ENCODE results near the gene BTBD9. TPM values are rescaled to one million over a fixed set of nuclear protein-coding genes. Genes with fewer than 3 reads are reported as not detected.

BTBD9 gene
- total RNA-seq, 4 donors from 2014 or later, result 8.6 to 34.1 (median 30.8) TPM

DNA sequence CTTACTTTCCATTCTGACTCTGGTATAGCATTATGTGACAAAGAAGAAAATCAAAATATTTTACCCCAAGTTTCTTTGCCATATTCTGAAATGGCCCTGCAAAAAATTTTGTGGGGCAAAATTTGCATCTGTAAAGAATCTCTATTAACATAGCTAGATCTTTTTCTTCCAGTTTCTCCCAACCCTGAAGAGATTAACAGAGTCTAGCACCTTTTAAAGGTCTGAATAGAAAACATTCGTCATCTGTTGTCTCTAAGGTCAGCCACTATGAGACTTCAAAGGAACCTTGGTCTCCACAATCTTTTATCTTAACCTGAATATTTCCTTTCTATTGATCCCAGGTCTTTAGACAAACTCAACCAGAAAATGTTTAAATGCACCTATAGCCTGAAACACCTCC, 205.7 kb downstream of the BTBD9 start:
- no peak overlapping the region for H3K4me3 ChIP-seq
- no peak for DNase-seq
- intact Hi-C loops (cut with DNase I; ENCODE audit: low total_unique reads), result no loop called here
- whole genome bisulfite sequencing, 2 donors (ENCODE audit: low coverage in 1 of 2), result 86 to 97% methylated on average over 1 of the region's 1 CpG
- H3K9me3 ChIP-seq, result no peaks in the 10 kb centered on the region
- H3K27me3 ChIP-seq, result no peaks in the 10 kb centered on the region
- TF ChIP-seq POLR2A (IDR thresholded peaks at IDR 0.05), result no peak
- no peak for TF ChIP-seq POLR2AphosphoS5 (IDR thresholded peaks at IDR 0.05)
- TF ChIP-seq, protein P1, sequence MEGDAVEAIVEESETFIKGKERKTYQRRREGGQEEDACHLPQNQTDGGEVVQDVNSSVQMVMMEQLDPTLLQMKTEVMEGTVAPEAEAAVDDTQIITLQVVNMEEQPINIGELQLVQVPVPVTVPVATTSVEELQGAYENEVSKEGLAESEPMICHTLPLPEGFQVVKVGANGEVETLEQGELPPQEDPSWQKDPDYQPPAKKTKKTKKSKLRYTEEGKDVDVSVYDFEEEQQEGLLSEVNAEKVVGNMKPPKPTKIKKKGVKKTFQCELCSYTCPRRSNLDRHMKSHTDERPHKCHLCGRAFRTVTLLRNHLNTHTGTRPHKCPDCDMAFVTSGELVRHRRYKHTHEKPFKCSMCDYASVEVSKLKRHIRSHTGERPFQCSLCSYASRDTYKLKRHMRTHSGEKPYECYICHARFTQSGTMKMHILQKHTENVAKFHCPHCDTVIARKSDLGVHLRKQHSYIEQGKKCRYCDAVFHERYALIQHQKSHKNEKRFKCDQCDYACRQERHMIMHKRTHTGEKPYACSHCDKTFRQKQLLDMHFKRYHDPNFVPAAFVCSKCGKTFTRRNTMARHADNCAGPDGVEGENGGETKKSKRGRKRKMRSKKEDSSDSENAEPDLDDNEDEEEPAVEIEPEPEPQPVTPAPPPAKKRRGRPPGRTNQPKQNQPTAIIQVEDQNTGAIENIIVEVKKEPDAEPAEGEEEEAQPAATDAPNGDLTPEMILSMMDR (IDR thresholded peaks at IDR 0.05), result no peak
- TF ChIP-seq EP300 (IDR thresholded peaks at IDR 0.05; ENCODE audit: low read depth), result no peak
- in situ Hi-C loops (cut with MboI; ENCODE audit: low pct_ligation_motif_present in 1 of 4, low pct_unique_long_range_greater_than_20kb in 1 of 4, low sequenced_read_pairs in 3 of 4), result no loop called here
- no peak overlapping the region for H3K27ac ChIP-seq
- no peaks in the 10 kb centered on the region for H3K36me3 ChIP-seq
- H3K4me1 ChIP-seq, result no peaks in the 10 kb centered on the region

DNA sequence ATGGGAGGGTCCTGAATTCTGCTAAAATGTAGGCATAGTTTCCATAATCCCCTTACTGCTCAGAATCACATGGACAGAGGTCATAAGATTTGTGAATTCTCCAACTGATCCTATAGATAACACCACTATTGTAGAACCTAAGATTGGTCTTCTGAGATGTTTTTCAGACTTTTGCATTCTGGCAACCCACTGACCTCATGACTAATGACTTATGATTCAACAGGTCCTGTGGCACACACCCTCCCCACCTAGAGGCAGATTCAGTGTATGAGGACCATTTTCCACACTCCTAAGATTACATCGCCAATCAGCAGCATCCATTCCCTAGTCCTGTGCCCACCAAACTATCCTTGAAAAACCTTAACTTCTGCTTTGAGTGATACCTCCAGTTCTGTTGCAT, 207.2 kb downstream of the BTBD9 start:
- DNase-seq, result no peak
- no peaks in the 10 kb centered on the region for H3K9me3 ChIP-seq
- H3K36me3 ChIP-seq, result no peaks in the 10 kb centered on the region
- no peaks in the 10 kb centered on the region for H3K4me1 ChIP-seq
- no peak overlapping the region for H3K4me3 ChIP-seq
- intact Hi-C loops (cut with DNase I; ENCODE audit: low total_unique reads), result no loop called here
- H3K27ac ChIP-seq, result no peak overlapping the region
- TF ChIP-seq POLR2AphosphoS5 (IDR thresholded peaks at IDR 0.05), result no peak
- no peak for TF ChIP-seq EP300 (IDR thresholded peaks at IDR 0.05; ENCODE audit: low read depth)
- TF ChIP-seq POLR2A (IDR thresholded peaks at IDR 0.05), result no peak
- TF ChIP-seq, protein P1 (IDR thresholded peaks at IDR 0.05), result no peak
- H3K27me3 ChIP-seq, result no peaks in the 10 kb centered on the region
- in situ Hi-C loops (cut with MboI; ENCODE audit: low pct_ligation_motif_present in 1 of 4, low pct_unique_long_range_greater_than_20kb in 1 of 4, low sequenced_read_pairs in 3 of 4), result no loop called here
- 87 to 100% methylated on average over 1 of the region's 1 CpG for WGBS, 2 donors (ENCODE audit: low coverage in 1 of 2)

DNA sequence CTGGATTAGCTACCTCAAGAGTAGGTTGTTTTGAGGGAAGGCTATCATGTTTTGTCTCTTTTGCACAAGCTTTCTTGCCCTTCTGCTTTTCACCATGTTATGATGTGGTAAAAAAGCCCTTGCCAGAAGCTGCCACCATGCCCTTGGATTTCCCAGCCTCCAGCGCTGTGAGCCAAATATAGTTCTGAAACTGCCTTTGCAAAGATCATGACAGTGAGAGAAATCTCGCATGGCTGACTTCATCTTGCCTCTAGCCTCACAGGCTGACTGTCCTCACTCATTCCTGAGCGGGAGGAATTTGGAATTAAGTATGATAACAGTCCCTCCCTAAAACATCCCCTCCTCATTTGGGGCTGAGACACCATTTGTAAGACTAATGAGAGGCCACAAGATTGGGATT, 207.7 kb downstream of the BTBD9 start:
- intact Hi-C loops (cut with DNase I; ENCODE audit: low total_unique reads), result no loop called here
- 100% methylated on average over 3 of the region's 3 CpGs; no CpG with 5 or more reads in 1 of the 2 donors for WGBS, 2 donors (ENCODE audit: low coverage in 1 of 2)
- TF ChIP-seq, protein P1 (IDR thresholded peaks at IDR 0.05), result no peak
- TF ChIP-seq EP300 (IDR thresholded peaks at IDR 0.05; ENCODE audit: low read depth) (no peak), POLR2AphosphoS5 (IDR thresholded peaks at IDR 0.05) (no peak), POLR2A (IDR thresholded peaks at IDR 0.05) (no peak)

DNA sequence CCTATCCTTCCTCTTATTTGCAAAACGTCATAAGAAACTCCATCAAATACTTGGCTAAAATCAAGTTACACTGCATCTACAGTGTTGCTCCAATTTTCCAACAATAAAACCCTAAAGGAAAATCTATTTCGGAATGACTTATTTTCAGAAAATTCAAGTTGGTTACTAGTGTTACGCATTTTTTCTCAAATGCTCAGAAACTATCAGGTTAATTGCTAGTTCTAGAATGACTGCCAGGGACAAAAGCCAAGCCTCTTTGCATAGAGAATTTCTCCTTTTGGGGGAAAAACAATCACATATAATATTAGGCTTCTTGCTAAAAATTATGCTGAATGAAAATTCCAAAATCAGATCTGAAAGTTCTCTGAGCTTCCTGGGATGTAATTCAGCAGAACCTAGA, 210.2 kb downstream of the BTBD9 start:
- intact Hi-C loops (cut with DNase I; ENCODE audit: low total_unique reads) (no loop called here), in situ Hi-C loops (cut with MboI; ENCODE audit: low pct_ligation_motif_present in 1 of 4, low pct_unique_long_range_greater_than_20kb in 1 of 4, low sequenced_read_pairs in 3 of 4) (no loop called here)
- no peak for DNase-seq
- no peaks in the 10 kb centered on the region for H3K4me1 ChIP-seq
- 93 to 100% methylated on average over 2 to 3 of the region's 3 CpGs for WGBS, 2 donors (ENCODE audit: low coverage in 1 of 2)
- H3K9me3 ChIP-seq, result no peaks in the 10 kb centered on the region
- TF ChIP-seq, protein P1 (IDR thresholded peaks at IDR 0.05), result no peak
- TF ChIP-seq POLR2A (IDR thresholded peaks at IDR 0.05) (no peak), EP300 (IDR thresholded peaks at IDR 0.05; ENCODE audit: low read depth) (no peak), POLR2AphosphoS5 (IDR thresholded peaks at IDR 0.05) (no peak)
- H3K27ac ChIP-seq, result no peak overlapping the region
- H3K4me3 ChIP-seq, result no peak overlapping the region
- H3K27me3 ChIP-seq, result no peaks in the 10 kb centered on the region
- H3K36me3 ChIP-seq, result no peaks in the 10 kb centered on the region

More for the DNA sequence above, 207.7 kb downstream of the BTBD9 start:
- DNase-seq, result no peak
- H3K27me3 ChIP-seq, result no peaks in the 10 kb centered on the region
- H3K27ac ChIP-seq, result no peak overlapping the region
- in situ Hi-C loops (cut with MboI; ENCODE audit: low pct_ligation_motif_present in 1 of 4, low pct_unique_long_range_greater_than_20kb in 1 of 4, low sequenced_read_pairs in 3 of 4), result no loop called here
- H3K36me3 ChIP-seq, result no peaks in the 10 kb centered on the region
- H3K4me3 ChIP-seq, result no peak overlapping the region
- H3K9me3 ChIP-seq, result no peaks in the 10 kb centered on the region
- no peaks in the 10 kb centered on the region for H3K4me1 ChIP-seq

Data from transverse colon (tissue), 4 donors.